Stimulated activated CD4-positive, alpha-beta T cell treated with anti-CD3 and anti-CD28 coated beads, Interleukin-2, amount 100 ng/mL, for 4 hours (primary cell): Measurements from ENCODE around the gene CCDC59.
"Not testable (repeated sequence)": the region's sequence is repeated elsewhere in the genome, so short reads cannot be mapped to it uniquely, and the experiment has no call there.

ENCODE experiments used
- DNase-seq: peaks from one replicate; pipeline ENCODE4 v3.0.0-alpha.2; 2020; ENCODE audit warnings: low read depth

The CCDC59 gene, protein sequence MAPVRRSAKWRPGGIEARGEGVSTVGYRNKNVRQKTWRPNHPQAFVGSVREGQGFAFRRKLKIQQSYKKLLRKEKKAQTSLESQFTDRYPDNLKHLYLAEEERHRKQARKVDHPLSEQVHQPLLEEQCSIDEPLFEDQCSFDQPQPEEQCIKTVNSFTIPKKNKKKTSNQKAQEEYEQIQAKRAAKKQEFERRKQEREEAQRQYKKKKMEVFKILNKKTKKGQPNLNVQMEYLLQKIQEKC

DNA sequence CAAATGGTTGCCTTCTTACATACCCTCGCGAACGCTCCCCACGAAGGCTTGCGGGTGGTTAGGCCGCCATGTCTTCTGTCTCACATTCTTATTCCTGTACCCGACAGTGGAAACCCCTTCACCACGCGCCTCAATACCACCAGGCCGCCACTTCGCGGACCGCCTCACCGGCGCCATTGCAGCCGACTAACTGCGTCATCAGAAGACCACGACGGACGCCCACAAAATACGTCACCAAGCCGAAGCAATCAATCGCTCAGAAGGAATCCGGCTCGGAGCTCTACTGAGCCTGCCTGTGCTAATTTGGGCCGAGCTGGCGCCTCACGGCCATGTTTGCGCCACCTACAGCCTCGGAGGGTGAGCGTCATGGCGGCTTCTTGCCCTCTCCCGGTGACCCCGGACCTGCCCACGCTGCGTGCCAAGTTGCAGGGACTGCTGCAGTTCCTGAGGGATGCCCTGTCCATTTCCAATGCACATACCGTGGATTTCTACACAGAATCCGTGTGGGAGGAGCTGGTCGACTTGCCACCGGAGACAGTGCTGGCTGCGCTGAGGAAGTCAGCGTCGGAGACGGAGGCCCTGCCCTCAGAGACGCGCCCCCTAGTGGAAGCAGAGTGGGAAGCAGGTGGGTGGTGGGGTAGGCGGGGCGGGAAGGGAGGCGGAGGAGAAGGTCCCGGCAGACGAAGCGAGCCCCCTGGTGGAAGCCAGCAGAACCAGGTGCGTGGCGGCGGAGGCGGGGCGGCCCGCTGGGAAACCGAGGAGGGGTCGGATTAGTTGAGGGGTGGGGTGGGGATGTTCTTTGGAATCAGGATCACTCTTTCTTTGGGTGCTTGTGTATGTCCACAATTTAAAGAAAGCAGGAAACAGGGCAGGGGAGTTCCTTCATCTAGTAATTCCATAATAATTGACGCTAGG is at the start of gene CCDC59, which contains the start of gene METTL25:
TSS of gene CCDC59 (minus strand) at position 188 of the 915 bp plus-strand sequence. CDS start at position 177, 11 bp downstream.
TSS of gene METTL25 (plus strand) at position 330 of the 915 bp plus-strand sequence. CDS start at position 367, 37 bp downstream.
- DNase-seq: peak; percentile 97

DNA sequence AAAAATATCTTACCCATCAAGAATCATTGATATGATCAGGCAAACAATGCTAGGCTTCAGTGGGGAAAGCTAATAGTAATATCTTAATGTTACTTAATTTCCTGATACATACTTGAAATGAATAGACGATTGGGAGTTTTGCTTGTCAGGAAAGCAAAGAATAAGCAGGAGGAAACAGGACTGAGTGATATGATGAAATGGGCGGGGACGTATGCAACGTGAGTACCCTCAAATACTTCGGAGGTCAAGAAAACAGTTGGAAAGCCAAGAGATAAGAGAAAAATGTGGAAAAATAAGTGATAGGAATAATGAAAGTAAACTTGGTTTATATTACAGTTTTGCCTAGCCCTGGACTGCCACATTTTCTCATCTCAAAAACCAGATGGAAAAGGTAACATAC is 49.3 kb upstream of the CCDC59 start:
- no peak for DNase-seq

DNA sequence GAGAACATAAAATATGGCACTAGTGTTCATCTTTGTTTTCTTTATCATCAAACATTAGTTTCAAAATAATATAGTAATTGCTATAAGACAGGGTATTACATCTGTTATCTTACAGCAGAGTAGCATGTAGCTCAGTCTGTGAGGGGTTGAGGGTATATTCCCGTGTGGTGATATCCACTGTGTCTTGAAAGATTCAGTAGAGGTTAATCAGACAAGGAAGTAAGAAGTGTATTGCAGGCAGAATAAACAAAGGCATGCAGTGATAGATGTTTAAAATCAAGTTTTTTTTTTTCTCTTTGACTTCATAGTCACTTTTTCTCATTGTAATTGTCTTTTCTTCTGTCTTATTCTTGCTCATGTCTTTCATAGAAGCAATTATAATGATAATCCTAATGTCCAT is 48.5 kb upstream of the CCDC59 start:
- DNase-seq: no peak

DNA sequence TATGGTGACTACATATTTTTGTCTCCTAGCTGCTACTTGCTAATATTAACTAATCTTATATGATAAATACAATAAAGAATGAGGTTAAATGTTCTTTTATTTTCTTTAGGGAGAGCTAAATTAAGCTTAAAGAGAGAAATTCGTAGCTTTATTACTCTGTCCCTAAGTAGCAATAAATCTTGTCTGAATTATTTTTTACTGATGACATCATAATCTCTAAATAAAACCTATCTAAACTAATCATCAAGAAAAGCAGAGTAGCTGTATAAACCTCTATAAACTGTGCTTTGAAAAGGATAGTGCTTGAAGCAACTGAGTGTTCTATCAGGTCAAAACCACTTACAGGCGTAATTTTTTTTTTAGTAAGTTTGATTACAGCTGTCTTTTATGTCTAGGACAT is 42.6 kb upstream of the CCDC59 start:
- no peak for DNase-seq

DNA sequence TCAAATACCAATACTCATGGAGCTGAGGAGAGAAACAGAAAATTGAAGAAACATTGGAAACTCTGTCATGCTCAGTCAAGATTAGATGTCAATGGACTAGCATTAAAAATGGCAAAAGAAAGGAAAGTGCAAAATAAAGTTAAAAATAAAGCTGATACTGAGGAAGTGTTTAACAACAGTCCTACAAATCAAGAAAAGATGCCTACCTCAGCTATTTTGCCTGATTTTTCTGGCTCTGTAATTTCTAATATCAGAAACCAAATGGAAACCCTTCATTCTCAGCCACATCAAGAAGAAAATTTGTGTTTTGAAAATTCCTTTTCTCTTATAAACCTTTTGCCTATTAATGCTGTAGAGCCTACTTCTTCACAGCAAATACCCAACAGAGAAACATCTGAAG is 40.7 kb upstream of the CCDC59 start:
- no peak for DNase-seq

DNA sequence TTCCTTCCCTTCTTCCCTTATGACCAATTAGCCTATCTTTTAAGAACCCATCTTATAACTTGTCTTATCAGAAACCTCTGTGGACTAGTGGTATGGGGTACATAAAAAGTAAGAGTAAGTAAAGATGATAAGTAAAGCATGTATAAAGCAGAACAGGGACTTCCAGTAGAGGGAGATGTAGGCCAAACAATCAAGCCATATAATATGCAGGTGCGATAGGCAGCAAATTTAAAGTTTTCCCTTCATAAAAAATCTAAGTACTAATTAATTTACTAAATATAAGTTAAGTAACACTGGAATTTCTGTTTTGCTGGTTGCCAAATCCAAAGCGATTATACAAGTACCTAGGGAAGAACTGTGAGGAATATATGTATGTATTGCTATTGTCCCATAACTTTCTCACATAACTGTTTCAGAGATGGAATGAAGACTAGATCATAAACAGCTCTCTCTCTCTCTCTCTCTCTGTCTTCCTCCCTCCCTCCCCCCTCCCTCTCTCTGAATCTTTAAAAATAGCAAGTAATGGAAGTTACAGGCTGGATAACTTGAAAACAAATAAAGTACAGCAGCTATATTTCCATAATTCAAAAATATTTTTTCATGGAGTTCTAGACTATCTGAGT is 25.9 kb upstream of the CCDC59 start:
- no peak for DNase-seq

GRCh38 chr12:82378997-82379396 is 20.8 kb upstream of the CCDC59 start:
- DNase-seq: no peak

DNA sequence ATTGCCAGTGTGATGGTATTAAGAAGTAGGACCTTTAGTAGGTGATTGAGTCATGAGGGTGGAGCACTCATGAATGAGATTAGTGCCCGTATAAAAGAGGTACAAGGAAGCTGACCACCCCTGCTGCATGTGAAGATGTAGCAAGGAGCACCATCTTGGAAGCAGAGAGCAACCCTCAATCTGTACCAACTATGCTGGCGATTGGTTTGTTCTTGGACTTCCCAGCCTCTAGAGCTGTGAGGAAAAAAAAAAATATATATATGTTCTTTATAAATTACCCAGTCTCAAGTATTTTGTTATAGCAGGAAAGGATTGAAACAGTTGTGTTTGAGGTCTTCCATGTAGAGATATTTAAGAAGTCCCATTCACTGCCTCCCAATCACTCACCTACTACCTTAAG is 17.0 kb upstream of the CCDC59 start:
- DNase-seq: no peak

DNA sequence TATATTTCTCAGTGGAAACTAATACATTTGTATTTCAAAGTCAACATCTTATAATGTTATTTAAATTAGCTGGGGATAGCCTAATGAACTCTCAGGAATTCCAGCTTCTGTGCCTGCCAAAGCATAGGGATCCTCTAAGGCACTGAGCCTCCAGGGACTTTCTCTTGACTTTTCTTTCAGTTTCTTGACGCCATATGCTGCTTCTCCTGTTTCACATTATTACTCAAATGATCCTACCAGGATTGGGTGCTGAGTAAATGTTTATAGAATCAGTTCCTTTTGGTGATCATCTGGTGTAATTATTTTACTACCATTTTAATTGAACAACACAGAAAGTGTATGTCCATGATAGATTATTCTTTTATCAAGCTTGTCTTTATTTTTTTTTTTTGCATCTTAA is 8.0 kb upstream of the CCDC59 start:
- no peak for DNase-seq

- no peak for DNase-seq
Measured at GRCh38 chr12:82363990-82364389, 5.8 kb upstream of the CCDC59 start.

GRCh38 chr12:82361461-82361915 is 3.3 kb upstream of the CCDC59 start:
- no peak for DNase-seq

GRCh38 chr12:82360834-82361233 is 2.6 kb upstream of the CCDC59 start:
- not testable (repeated sequence) for DNase-seq

DNA sequence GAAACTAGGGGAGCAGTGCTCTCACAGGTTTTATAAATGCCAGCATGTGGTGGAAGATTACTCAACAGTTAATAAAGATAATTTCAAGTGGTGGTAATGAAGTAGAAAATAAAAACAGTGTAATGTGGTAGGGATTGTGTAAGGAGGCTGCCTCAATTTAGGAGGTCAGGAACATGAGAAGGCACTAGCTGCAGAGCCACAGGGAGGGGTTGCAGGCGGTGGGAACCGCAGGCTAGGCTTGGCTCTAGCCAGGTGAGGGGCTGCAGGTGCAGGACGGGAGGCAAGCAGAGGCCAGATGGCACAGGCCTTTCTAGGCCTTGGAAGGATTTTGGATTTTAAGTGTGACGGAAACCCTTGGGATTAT is 910 bp upstream of the CCDC59 start:
- DNase-seq: no peak

- no peak for DNase-seq
Measured at GRCh38 chr12:82357845-82358199, 365 bp downstream of the CCDC59 start.

DNA sequence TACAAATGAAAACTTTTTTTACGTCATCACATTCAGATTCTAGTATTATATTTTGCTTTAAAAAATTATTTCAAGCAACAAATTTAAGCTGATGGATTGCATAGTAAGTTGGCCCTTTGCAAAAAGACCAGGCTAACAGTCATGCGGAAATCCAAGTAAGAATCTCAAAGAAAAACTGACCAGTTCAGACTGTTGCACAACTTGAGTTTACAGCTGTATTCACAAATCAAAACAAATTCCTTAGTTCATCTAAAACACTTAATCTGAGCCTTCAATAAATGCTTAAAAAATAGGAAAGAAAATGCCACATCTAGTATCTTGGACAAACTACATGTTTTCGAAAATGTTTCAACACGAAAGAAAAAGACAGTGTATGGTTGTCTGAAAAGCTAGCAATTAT is 847 bp downstream of the CCDC59 start:
- no peak for DNase-seq

DNA sequence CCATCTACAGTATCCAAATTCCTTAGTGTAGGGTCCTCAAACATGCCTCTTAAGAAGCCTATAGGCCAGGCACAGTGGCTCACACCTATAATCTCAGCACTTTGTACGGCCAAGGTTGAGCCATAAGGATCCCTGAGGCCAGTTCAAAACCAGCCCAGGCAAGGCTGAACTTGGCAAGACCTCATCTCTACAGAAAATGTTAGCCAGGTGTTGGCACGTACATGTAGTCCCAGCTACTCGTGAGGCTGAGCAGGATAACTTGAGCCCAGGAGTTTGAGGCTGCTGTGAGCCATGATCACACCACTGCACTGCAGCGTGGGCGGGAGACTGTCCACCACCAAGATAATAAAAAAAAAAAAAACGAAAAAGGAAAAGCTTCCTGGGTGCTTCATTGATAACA is 6.8 kb downstream of the CCDC59 start:
- DNase-seq: no peak

- no peak for DNase-seq
Measured at GRCh38 chr12:82350161-82350560, 8.0 kb downstream of the CCDC59 start.

DNA sequence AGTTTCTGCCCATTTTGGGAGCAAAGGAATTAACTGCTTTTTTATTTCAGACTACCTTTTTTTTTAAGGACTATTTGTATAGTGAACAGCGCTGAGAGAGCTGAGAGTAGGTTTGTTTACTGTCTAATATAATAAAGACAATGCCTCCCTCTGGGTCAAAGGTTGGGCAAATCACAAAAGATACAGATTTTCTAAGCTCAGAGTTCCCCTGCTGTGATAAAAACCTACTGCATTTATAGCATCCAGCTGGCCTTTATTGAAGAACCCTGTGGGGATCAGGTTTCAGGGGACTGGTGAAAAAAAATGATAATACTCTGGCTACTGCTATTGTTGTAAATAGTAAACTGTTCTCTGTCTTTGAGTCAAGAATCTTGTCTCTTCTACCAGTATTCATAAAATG is 28.7 kb downstream of the CCDC59 start:
- no peak for DNase-seq

- DNase-seq: no peak
Measured at GRCh38 chr12:82327861-82328260, 30.3 kb downstream of the CCDC59 start.

DNA sequence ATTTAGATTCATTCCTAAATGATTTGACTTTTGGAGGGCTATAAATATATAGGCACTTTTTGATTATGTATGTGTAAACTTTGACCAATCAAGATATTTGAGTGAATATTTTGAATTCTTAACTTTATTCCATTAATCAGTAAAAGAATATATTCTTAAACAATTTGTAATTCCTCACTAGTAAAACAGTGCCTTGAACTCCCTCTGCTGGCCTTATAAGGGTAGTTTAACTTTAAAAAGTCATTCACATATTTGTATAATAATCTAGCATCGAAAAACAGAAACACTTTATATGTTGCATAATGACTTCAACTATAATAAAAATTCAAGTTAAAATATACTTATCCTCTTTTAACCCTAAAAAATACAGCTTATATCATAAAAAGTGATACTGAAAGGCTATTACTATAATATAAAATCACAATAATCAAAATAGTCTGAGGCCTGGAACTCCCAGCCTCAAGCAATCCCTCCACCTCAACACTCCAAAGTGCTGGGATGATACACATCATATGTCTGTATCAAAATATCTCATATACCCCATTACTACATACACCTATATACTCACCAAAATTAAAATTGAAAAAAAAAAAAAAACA is 31.2 kb downstream of the CCDC59 start:
- DNase-seq: no peak

DNA sequence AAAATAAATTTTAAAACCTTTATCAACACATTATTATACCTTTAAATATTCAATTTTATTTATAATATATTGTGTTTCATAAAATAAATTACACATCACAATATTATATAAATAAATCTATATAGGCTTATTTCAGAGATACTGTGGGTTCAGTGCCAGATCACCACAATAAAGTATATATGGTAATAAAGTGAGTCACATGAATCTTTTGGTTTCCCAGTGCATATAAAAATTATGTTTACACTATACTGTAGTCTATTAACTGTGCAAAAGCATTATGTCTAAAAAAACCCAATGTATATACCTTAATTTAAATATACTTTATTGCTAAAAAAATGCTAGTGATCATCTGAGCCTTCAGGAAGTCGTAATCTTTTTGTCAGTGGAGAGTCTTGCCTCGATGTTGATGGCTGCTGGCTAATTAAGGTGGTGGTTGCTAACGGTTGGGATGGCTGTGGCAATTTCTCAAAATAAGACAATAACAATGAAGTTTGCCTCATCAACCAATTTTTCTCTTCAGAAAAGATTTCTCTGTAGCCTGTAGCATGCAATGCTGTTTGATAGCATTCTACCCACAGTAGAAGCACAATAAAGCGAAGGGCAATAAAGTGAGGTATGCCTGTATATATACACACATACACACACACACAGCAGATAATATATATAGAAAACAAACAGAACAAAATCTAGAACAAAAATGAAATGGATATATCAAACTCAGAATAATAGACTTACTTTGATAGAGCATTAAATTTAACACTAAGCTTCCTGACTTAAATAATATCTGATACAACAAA is 32.4 kb downstream of the CCDC59 start:
- DNase-seq: no peak

DNA sequence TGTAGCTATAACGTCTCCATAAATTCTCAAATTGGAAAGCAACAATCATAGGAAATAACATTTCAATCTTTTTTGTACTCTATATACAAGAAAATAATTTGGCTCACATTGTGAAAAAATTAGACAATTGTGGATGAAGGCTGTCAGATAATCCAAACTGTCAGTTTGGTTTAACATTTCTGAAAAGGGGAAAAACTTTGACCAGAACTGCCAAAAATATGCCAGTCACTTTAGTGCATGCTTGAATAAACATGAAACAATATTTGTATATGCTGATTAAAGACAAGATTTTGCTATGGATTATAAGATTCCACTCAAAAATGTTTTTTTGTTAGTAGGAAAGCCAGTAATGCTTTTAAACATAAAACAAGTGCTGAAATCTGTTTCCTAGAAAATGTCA is 38.9 kb downstream of the CCDC59 start:
- DNase-seq: no peak
